NT2/D1 (cell line): ENCODE data around the gene LRRC8A.
A peak's percentile ranks its signal among the peaks of the same experiment; 100 is the strongest.
"Not testable (repeated sequence)": the region's sequence is repeated elsewhere in the genome, so short reads cannot be mapped to it uniquely, and the experiment has no call there.

Experiments
- DNase-seq: peaks from one replicate; pipeline ENCODE4 v3.0.0-alpha.2; 2011; ENCODE audit warnings: low read depth, low spot score
- H3K27me3 ChIP-seq: 2 replicates; pipeline ENCODE4 v1.6.0; 2011; ENCODE audit warnings: mild to moderate bottlenecking; ENCODE audit not compliant: insufficient read length, insufficient read depth
- H3K36me3 ChIP-seq: 2 replicates; pipeline ENCODE4 v1.6.1; 2011; ENCODE audit warnings: mild to moderate bottlenecking, low read length, mixed read lengths; ENCODE audit not compliant: insufficient read depth, insufficient read length
- H3K4me1 ChIP-seq: 2 replicates; pipeline ENCODE4 v1.5.1; 2011; ENCODE audit not compliant: insufficient read depth, insufficient read length
- H3K4me3 ChIP-seq: 2 replicates; pipeline ENCODE4 v1.5.1; 2011; ENCODE audit warnings: low read depth; ENCODE audit not compliant: insufficient read length
- H3K9ac ChIP-seq: 2 replicates; pipeline ENCODE4 v1.6.0; 2011; ENCODE audit warnings: low read depth; ENCODE audit not compliant: insufficient read length
- H3K9me3 ChIP-seq: 2 replicates; pipeline ENCODE4 v1.5.1; 2011; ENCODE audit warnings: mild to moderate bottlenecking, low read length; ENCODE audit not compliant: insufficient read depth
- SUZ12 ChIP-seq: IDR thresholded peaks from 2 replicates; pipeline ENCODE4 v1.6.1; 2011; ENCODE audit not compliant: insufficient read length, insufficient read depth; ENCODE audit errors: extremely low read depth
- YY1 ChIP-seq: IDR thresholded peaks from 2 replicates; pipeline ENCODE4 v1.6.1; 2011; ENCODE audit not compliant: insufficient read length, insufficient read depth
- ZNF274 ChIP-seq: IDR thresholded peaks from 2 replicates; pipeline ENCODE4 v1.6.1; 2011; ENCODE audit warnings: mild to moderate bottlenecking, low read depth, low read length

The LRRC8A gene

GRCh38 chr9:128937310-128938165, 55.6 kb downstream of the LRRC8A start:
- no peak for DNase-seq
- H3K4me3 ChIP-seq, result no peak overlapping the region
- no peaks in the 10 kb centered on the region for H3K9me3 ChIP-seq
- H3K4me1 ChIP-seq, result peaks cover 15% of the 10 kb centered on the region
- H3K9ac ChIP-seq, result peak overlapping the region; percentile 6
- H3K27me3 ChIP-seq, result no peaks in the 10 kb centered on the region
- TF ChIP-seq ZNF274 (no peak), YY1 (no peak), SUZ12 (no peak)
- peaks cover 26% of the 10 kb centered on the region for H3K36me3 ChIP-seq

- H3K9ac ChIP-seq, result no peak overlapping the region
- peaks cover 15% of the 10 kb centered on the region for H3K4me1 ChIP-seq
- H3K27me3 ChIP-seq, result no peaks in the 10 kb centered on the region
- peaks cover 41% of the 10 kb centered on the region for H3K36me3 ChIP-seq
- TF ChIP-seq YY1 (no peak), SUZ12 (no peak), ZNF274 (no peak)
- no peak for DNase-seq
- H3K4me3 ChIP-seq, result no peak overlapping the region
- no peaks in the 10 kb centered on the region for H3K9me3 ChIP-seq
Observed at GRCh38 chr9:128940271-128940921, 58.5 kb downstream of the LRRC8A start.

- peak overlapping the region; percentile 27 for H3K9ac ChIP-seq
Observed at GRCh38 chr9:128940946-128941755, 59.2 kb downstream of the LRRC8A start.

GRCh38 chr9:128943832-128944620, 62.1 kb downstream of the LRRC8A start:
- peaks cover 24% of the 10 kb centered on the region for H3K4me1 ChIP-seq
- no peak overlapping the region for H3K4me3 ChIP-seq
- H3K9me3 ChIP-seq, result no peaks in the 10 kb centered on the region
- no peak overlapping the region for H3K9ac ChIP-seq
- TF ChIP-seq SUZ12 (no peak), ZNF274 (no peak), YY1 (no peak)
- peaks cover 52% of the 10 kb centered on the region for H3K36me3 ChIP-seq
- no peak for DNase-seq
- H3K27me3 ChIP-seq, result no peaks in the 10 kb centered on the region

More at GRCh38 chr9:128940946-128941755, 59.2 kb downstream of the LRRC8A start:
- DNase-seq, result no peak
- H3K36me3 ChIP-seq, result peaks cover 49% of the 10 kb centered on the region
- no peak overlapping the region for H3K4me3 ChIP-seq
- TF ChIP-seq ZNF274, result no peak
- TF ChIP-seq SUZ12, result no peak
- no peak for TF ChIP-seq YY1
- no peaks in the 10 kb centered on the region for H3K27me3 ChIP-seq
- H3K4me1 ChIP-seq, result peaks cover 16% of the 10 kb centered on the region
- no peaks in the 10 kb centered on the region for H3K9me3 ChIP-seq

- not testable (repeated sequence) for DNase-seq, H3K9me3 ChIP-seq, H3K4me3 ChIP-seq, H3K9ac ChIP-seq, H3K27me3 ChIP-seq
- Histone ChIP-seq H3K36me3 (peaks cover 61% of the 10 kb centered on the region), H3K4me1 (peaks cover 24% of the 10 kb centered on the region)
Observed at GRCh38 chr9:128944966-128945365, 63.0 kb downstream of the LRRC8A start.

GRCh38 chr9:128945798-128946501, 64.0 kb downstream of the LRRC8A start:
- no peaks in the 10 kb centered on the region for H3K9me3 ChIP-seq
- peaks cover 17% of the 10 kb centered on the region for H3K4me1 ChIP-seq
- peaks cover 66% of the 10 kb centered on the region for H3K36me3 ChIP-seq
- DNase-seq, result no peak
- no peaks in the 10 kb centered on the region for H3K27me3 ChIP-seq
- no peak overlapping the region for H3K9ac ChIP-seq
- no peak overlapping the region for H3K4me3 ChIP-seq
- TF ChIP-seq SUZ12, result no peak
- no peak for TF ChIP-seq ZNF274
- no peak for TF ChIP-seq YY1
